GDM1 (cell line): ENCODE data around the gene PPT1.
"Not testable (repeated sequence)": the region's sequence is repeated elsewhere in the genome, so short reads cannot be mapped to it uniquely, and the experiment has no call there.

Experiments
- DNase-seq: peaks from one replicate; lab custom pipeline; 2025; lab: John Stamatoyannopoulos, UW

PPT1 gene

GRCh38 chr1:40056519-40057309 lies 40.3 kb downstream of the PPT1 start:
- DNase-seq: no peak

DNA sequence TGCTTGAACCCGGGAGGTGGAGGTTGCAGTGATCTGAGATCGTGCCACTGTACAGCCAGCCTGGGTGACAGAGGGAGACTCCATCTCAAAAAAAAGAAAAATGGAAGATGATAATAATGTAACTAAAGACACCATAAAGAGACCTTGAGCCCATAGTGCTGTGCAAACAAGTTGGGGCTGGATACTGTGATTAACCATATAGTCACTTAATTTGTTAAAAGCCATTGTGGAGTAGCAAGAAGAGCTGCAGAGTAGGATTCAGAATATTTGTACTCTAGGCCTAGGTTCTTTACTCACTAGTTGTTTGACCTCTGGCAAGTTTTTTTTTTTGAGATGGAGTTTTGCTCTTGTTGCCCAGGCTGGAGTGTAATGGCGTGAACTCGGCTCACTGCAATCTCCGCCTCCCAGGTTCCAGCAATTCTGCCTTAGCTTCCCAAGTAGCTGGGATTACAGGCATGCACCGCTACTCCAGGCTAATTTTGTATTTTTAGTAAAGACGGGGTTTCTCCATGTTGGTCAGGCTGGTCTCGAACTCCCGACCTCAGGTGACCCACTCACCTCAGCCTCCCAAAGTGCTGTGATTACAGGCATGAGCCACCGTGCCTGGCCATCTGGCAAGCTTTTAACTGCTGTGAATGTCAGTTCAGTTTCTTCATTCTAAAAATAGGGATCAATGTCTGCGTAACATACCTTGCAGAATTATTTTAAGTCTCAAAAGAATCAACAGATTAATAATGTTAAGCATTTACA lies 43.7 kb downstream of the PPT1 start:
- no peak for DNase-seq

GRCh38 chr1:40050863-40051262 lies 46.2 kb downstream of the PPT1 start:
- DNase-seq: peak; percentile 55

- DNase-seq: no peak
Observed at GRCh38 chr1:40049725-40050124, 47.3 kb downstream of the PPT1 start.

- no peak for DNase-seq
Observed at GRCh38 chr1:40047769-40048168, 49.3 kb downstream of the PPT1 start.

GRCh38 chr1:40047276-40047675 lies 49.8 kb downstream of the PPT1 start:
- DNase-seq: no peak

- no peak for DNase-seq
Observed at GRCh38 chr1:40045766-40046165, 51.3 kb downstream of the PPT1 start.

DNA sequence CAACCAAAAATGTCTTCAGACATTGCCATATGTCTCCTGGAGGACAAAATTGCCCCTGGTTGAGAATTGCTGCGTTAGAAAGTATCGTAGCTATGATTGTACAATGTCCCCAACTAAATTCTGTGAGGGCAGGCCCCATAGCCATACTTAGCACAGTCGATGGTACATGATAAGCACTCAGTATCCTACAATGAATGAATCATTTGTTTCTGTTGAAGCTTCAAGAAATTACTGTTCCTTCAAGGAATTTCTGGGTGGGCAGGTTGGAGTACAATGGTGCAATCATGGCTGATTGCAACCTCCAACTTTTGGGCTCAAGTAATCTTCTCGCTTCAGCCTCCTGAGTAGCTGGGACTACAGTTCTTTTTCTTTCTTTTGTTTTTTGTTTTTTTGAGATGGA lies 51.9 kb downstream of the PPT1 start:
- DNase-seq: no peak

DNA sequence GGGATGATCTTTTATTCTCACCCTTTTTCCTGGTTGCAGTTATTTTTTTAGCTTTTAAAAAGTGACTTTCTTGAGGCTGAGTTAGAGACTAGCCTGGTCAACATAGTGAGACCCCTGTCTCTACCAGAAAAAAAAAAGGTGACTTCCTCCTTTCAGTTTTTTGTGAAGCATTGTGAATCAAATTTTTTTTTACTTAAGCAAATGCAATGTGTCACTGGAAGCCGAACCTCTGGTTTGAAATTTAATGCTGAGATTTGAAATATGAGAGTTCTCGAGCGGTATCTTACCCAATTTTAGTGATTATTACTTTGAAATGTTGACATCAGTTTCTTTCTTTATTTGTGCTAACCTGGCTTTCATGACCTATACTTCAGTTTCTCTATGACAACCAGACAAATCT lies 52.9 kb downstream of the PPT1 start:
- DNase-seq: no peak

- DNase-seq: no peak
Observed at GRCh38 chr1:40042341-40042740, 54.7 kb downstream of the PPT1 start.

DNA sequence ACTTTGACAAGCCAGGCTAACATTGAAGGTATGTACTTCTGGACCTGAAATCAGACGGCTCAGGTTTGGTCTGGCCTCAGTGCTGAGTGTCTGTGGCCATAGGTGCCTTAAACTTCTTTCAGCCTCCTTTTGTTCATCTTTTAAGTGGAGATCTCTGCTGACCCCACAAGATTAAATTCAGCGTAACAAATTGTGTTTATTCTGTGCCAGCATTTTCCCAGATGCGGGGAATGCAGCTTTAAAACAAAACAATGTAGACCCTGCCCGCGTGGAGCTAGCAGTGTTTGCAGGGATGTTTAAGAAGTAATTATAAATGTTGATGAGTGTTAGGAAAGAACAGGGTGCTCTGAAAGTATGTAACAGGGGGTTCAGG lies 55.6 kb downstream of the PPT1 start:
- DNase-seq: no peak

- peak; percentile 99 for DNase-seq
Observed at GRCh38 chr1:40040511-40041465, 56.3 kb downstream of the PPT1 start, which contains the start of gene CAP1. CAP1 (plus strand) TSS chr1:40040729; CDS start chr1:40059347, 18,618 bp downstream.

GRCh38 chr1:40039757-40040510 lies 57.1 kb downstream of the PPT1 start:
- peak; percentile 69 for DNase-seq

- DNase-seq: peak; percentile 52
Observed at GRCh38 chr1:40039245-40039756, 57.8 kb downstream of the PPT1 start.

GRCh38 chr1:40038697-40039096 lies 58.4 kb downstream of the PPT1 start:
- no peak for DNase-seq

GRCh38 chr1:40037254-40037653 lies 59.8 kb downstream of the PPT1 start:
- DNase-seq: not testable (repeated sequence)

DNA sequence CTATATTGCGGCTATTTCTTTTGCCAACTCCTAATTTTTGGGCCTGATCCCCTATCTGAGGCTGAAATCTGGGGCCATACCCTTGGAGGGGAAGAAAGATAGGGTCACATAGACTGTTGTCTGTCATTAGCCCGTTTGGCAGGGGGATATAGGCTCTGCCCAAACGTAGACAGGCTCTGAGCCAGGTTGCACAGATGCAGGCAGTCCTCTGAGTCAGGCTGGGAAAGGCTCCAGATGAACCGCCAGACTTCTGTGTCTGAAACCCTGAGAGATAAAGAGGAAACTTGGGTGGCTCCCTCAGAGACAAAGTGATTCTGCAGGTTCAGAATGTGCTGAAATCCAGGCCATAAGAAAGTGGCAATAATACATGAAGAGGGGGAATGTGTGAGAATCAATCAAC lies 60.5 kb downstream of the PPT1 start:
- peak; percentile 69 for DNase-seq

DNA sequence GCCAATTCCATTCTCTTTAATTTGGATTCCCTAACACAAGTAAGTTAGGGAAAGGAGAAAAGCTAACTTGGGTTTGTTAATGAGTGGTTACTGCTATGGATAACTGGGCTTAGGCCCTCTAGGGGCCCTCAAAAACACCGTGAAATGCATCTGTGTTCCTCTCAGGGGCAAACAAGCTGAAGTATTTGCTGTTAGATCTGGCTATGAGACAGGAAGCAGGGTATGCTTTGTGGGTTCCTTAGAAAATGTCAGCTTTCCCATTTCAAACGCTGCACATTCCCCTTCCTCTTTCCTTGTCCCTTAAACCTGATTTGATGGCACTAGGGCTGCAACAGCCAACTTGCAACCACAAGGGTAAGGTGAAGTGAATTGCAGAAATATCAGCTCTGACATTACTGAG lies 62.2 kb downstream of the PPT1 start:
- peak; percentile 88 for DNase-seq

GRCh38 chr1:40032240-40032891 lies 64.7 kb downstream of the PPT1 start:
- DNase-seq: peak; percentile 55

GRCh38 chr1:40030528-40031135 lies 66.4 kb downstream of the PPT1 start:
- no peak for DNase-seq
